GM10248 (cell line): ENCODE measurements around the gene GPBAR1.

Experiments used
- CTCF ChIA-PET: fragments of 300-600 bp; sonication (Branson Sonifier 250); formaldehyde crosslinking; extraction: SDS; loops from one replicate; lab custom pipeline; 2021; ENCODE audit warnings: antibody characterized with exemption; lab: Yijun Ruan, JAX
- POLR2A ChIA-PET: fragments of 350-650 bp; sonication (Branson Sonifier 250); formaldehyde crosslinking; extraction: SDS; loops from one replicate; lab custom pipeline; 2020; ENCODE audit warnings: antibody characterized with exemption; lab: Yijun Ruan, JAX
- DNase-seq: peaks from one replicate; pipeline ENCODE4 v3.0.0; 2012; ENCODE audit errors: extremely low spot score
- TF ChIP-seq, protein P1 (sequence below): IDR thresholded peaks from 2 replicates; pipeline ENCODE4 v1.5.1; 2012; ENCODE audit warnings: mild to moderate bottlenecking, low read depth; ENCODE audit errors: extremely low read depth, missing control alignments, control extremely low read depth

GPBAR1 gene

DNA sequence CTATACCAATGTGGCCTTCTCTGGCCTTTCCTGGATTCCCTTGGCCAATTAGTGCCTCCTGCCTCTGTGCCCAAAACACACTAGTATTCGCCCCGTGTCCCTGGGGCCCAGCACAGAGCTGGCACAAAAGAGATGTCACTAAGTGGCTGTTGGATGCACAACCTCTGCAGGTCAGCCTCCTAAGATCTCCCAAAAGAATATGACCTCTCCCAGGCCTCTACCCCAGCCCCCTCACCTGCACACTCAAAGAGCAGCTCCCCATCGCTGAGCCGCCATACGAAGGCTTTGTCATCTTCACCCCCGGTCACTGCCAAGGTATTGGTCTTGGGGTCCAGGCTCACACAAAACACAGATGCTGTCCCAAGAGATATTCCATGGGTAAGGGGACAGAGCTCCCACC, 6.4 kb downstream of the GPBAR1 start:
- DNase-seq = no peak
- CTCF ChIA-PET = interaction anchor here (1.1 to 2.6 kb wide), 3 partner anchors 8 to 14 kb away, joined by 3 to 11 read pairs (median 5); no protein-coding TSS in a partner anchor
- POLR2A ChIA-PET = no interaction called here
- TF ChIP-seq, protein P1, sequence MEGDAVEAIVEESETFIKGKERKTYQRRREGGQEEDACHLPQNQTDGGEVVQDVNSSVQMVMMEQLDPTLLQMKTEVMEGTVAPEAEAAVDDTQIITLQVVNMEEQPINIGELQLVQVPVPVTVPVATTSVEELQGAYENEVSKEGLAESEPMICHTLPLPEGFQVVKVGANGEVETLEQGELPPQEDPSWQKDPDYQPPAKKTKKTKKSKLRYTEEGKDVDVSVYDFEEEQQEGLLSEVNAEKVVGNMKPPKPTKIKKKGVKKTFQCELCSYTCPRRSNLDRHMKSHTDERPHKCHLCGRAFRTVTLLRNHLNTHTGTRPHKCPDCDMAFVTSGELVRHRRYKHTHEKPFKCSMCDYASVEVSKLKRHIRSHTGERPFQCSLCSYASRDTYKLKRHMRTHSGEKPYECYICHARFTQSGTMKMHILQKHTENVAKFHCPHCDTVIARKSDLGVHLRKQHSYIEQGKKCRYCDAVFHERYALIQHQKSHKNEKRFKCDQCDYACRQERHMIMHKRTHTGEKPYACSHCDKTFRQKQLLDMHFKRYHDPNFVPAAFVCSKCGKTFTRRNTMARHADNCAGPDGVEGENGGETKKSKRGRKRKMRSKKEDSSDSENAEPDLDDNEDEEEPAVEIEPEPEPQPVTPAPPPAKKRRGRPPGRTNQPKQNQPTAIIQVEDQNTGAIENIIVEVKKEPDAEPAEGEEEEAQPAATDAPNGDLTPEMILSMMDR = no peak

DNA sequence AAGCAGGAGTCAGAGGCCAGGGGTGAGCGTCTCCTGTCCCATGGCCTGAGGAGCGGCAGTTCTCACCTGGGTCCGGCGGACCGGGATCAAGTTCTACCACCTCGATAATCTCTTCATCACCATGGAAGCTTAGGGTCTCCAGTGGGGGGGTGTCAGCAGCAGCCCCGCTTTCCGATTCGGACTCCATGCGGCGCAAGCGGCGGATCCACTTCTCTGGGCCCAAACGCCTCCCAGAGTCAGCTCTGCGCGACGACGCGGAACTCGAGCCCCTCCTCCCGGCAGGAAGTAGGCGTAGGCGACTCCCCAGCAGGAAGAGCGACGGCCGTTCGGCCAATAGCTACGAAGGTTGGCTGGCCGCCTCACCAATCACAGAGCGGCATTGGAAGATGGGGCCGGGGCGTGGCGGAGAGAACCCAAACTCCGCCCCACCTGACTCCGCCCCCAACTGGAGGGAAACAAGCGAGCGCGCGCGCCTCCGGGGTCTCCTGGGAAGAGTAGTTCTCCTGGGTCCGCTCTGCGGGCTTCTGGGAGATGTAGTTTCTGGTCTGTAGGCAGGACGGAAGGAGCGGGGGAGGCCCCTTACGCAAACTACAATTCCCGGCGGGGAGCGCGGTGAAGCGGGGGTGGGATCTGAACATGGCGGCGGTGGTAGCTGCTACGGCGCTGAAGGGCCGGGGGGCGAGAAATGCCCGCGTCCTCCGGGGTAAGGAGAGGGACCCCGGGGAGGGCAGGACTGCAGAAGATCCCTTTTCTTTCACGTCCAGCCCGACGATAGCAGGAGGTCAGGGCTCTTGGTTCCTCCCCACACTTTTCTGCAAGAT, 9.3 kb downstream of the GPBAR1 start, which contains the start of the genes AAMP and PNKD:
Gene AAMP, minus strand, starts transcription at position 238 of the 821 bp plus-strand sequence. Its CDS starts 51 bp downstream, at position 187.
Gene PNKD, plus strand, starts transcription at position 620 of the 821 bp plus-strand sequence. Its CDS starts 17 bp downstream, at position 637.
- POLR2A ChIA-PET = interaction anchor here (0.6 to 1.3 kb wide), 4 partner anchors 12 to 20 kb away, joined by 3 to 9 read pairs (median 4); no protein-coding TSS in a partner anchor
- TF ChIP-seq, protein P1 = no peak
- peak; percentile 99 for DNase-seq
- CTCF ChIA-PET = interaction anchor here (0.7 to 6.9 kb wide), 15 partner anchors 8 to 577 kb away, joined by 3 to 115 read pairs (median 4); partner anchors contain the start of genes CATIP, GPBAR1 and TMBIM1

DNA sequence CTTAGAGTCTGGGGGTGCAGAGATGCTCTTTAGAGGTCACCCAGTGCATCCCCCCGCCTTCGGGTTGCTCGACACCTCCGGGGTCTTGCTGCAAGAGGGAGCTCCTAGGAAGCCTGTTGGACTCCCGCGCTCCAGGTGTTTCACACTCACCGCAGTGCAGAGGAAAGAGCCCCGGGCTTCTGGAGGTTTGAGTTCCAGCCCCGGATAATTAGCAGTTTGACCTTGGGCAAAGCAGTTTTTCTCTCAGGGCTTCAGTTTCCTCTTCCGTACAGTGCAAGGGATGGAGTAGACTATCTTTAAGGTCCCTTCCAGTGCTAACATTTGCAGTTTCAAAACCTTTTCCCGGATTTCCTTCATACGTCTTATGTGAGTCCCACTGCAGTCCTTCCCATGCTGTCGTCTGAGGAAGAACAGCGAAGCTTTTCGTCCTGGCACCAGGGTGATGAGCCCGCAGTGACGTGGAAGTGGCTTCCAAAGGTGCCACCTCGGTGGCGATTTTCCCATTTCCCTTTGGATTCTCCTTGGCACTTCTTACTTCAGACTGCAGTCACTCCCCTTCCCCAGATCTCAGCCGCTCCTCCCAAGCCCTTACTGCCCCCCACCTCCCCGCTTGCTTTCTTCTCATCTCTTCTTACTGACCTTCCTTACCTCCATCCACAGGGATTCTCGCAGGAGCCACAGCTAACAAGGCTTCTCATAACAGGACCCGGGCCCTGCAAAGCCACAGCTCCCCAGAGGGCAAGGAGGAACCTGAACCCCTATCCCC, 10.1 kb downstream of the GPBAR1 start:
- CTCF ChIA-PET = interaction anchor here (0.7 to 6.9 kb wide), 24 partner anchors 9 to 1270 kb away, joined by 3 to 115 read pairs (median 4); partner anchors contain the start of genes CATIP, GPBAR1 and TMBIM1
- DNase-seq = no peak
- TF ChIP-seq, protein P1 = no peak
- POLR2A ChIA-PET = interaction anchor here (0.6 to 1.3 kb wide), 4 partner anchors 13 to 19 kb away, joined by 3 to 9 read pairs (median 4); no protein-coding TSS in a partner anchor

DNA sequence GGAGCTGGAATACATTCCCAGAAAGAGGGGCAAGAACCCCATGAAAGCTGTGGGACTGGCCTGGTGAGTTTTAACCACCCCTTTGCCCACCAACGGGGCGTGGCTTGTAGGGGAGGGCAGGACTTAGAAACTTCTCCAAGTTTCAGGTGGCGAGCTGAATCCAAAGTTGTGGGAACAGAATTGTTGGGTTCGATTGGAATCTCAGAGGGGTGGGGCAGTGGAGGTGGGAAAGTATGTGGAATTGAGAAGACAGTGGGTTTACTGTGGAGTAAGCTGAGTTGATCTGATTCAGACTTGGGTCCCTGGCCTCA, 10.6 kb downstream of the GPBAR1 start:
- ChIA-PET CTCF (interaction anchor here (0.7 to 6.9 kb wide), 28 partner anchors 8 to 1269 kb away, joined by 3 to 115 read pairs (median 4); partner anchors contain the start of genes BCS1L, CATIP, GPBAR1 and TMBIM1), POLR2A (no interaction called here)
- DNase-seq = no peak
- TF ChIP-seq, protein P1 = no peak

DNA sequence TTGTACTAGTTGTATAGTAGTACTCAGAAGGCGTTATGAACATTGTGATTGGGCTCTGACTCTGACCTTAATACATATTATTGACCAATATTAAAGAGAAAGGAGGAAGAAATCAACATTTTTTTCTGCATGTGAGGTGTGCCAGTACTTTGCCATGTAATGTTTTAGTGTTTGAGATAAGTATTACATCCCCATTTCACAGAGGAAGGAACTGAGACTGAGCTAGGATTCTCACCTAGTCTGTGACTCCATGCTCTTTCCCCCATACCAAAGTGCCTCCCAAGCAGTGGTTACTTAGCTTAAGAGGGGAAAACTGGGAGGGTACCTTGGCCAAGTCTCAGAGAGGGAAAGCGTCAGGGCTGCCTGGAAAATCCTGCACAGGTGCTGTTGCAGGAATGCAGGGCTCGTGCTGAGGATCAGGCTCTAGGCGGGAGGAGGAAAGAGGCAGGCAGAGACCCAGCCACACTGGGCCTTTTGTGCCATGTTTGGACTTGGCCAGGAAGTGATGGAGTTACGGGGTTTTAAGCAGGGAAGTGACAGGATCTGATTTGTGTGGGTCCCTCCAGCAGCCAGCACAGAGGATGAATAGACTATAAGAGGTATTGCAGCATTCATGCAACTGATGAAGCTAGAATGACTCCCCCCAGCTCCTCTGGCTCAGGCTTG, 11.2 kb downstream of the GPBAR1 start:
- DNase-seq = no peak
- POLR2A ChIA-PET = no interaction called here
- TF ChIP-seq, protein P1 = no peak
- CTCF ChIA-PET = interaction anchor here (0.7 to 6.9 kb wide), 32 partner anchors 10 to 1269 kb away, joined by 3 to 115 read pairs (median 4); partner anchors contain the start of genes BCS1L, CATIP, GPBAR1 and TMBIM1
